Ovary (tissue), 9 donors: ENCODE results near the gene MGAT5. TPM values are rescaled to one million over a fixed set of nuclear protein-coding genes. Genes with fewer than 3 reads are reported as not detected.

ENCODE experiments used
- DNase-seq, 5 donors: peaks; one replicate each; pipeline ENCODE4 v3.0.0-alpha.2; 2019 to 2020
- H3K27ac ChIP-seq, 2 donors: fragments of 200-600 bp; one replicate each; pipeline versions ENCODE4 v1.5.1 to v1.8.0; 2019 to 2022
- H3K27me3 ChIP-seq: fragments of 200-600 bp; one replicate; pipeline ENCODE4 v1.8.0; 2022
- H3K36me3 ChIP-seq: fragments of 200-600 bp; sonication (generic); one replicate; pipeline ENCODE4 v1.5.1; 2019
- H3K4me1 ChIP-seq: one replicate; pipeline ENCODE4 v1.8.1; 2013; ENCODE audit warnings: mild to moderate bottlenecking, moderate library complexity; ENCODE audit not compliant: insufficient read depth
- H3K4me3 ChIP-seq: fragments of 200-600 bp; sonication (generic); one replicate; pipeline ENCODE4 v1.5.1; 2017
- H3K9me3 ChIP-seq, 2 donors: fragments of 200-600 bp in 1 of 2; sonication (generic) in 1 of 2; one replicate each; pipeline versions ENCODE4 v1.5.1 to v1.8.1; 2013 to 2019; ENCODE audit warnings: mild to moderate bottlenecking in 1 of 2, moderate library complexity in 1 of 2
- EP300 ChIP-seq: sonication (generic); formaldehyde crosslinking; IDR thresholded peaks from one replicate; pipeline ENCODE4 v1.6.1; 2017; ENCODE audit warnings: antibody characterized with exemption
- POLR2A ChIP-seq: fragments of 450-650 bp; IDR thresholded peaks from one replicate; pipeline ENCODE4 v1.6.1; 2017; ENCODE audit warnings: antibody characterized with exemption, mild to moderate bottlenecking, moderate library complexity
- WGBS, 3 donors: extraction: QIAGEN DNeasy Blood & Tissue Kit in 1 of 3; methylation state at CpG; one replicate each; pipeline versions ENCODE4 v1.1.5 to v1.1.7; 2013 to 2017; 5-methylcytosine and 5-hydroxymethylcytosine counted together
- intact Hi-C, 4 donors: fragments of 100-400 bp; cut with DNase I; formaldehyde crosslinking; loops; one replicate each; pipeline versions ENCODE4 v1.11.0 to v1.15.1; 2022 to 2023
- polyA plus RNA-seq, 2 donors: library from polyadenylated mRNA; stranded (reverse); fragments of 200-250 nt in 1 of 2; fragments of 350-450 nt in 1 of 2; fragmentation: Illumina TruSeq in 1 of 2; extraction: RNeasy Lipid Tissue Mini Kit (QIAGEN cat#74804) in 1 of 2; gene quantifications; one replicate each; pipeline ENCODE4 v1.2.3, GENCODE V29; 2013 to 2014
- total RNA-seq, 7 donors: library from RNA; depleted of rRNA in 2 of 7; stranded (reverse); fragments of >200 nt in 2 of 7; fragmentation: NEBNext Ultra II Directional in 3 of 7; extraction: Animal tissue kit (Norgen Biotek cat#: 25700) in 3 of 7; gene quantifications; one replicate each; pipeline versions ENCODE4 v1.1.0 to v1.2.4, GENCODE V29; 2016 to 2023
- TF ChIP-seq, protein P1 (sequence below), 3 donors: fragments of 450-650 bp in 2 of 3; fragments of 200-600 bp in 1 of 3; IDR thresholded peaks; one replicate each; pipeline versions ENCODE4 v1.5.1 to v1.8.0; 2016 to 2022; ENCODE audit warnings: antibody characterized with exemption in 3 of 3, mild to moderate bottlenecking in 1 of 3
- donor health status: DM: no; HTN: no; CAD: no; lungs with moderate emphysema.
- donor health status: DM: no; HTN: no; CAD: no.
- donor health status: Bipolar disorder and iron deficiency.
- donor health status: DM: yes; HTN: yes; CAD: no.
- donor health status: DM: no; HTN: no; CAD: no.
- donor health status: DM: yes; HTN: yes; CAD: no.

The MGAT5 gene
- total and polyA plus RNA-seq, 9 donors: 11.3 to 61.2 (median 32.4) TPM

DNA sequence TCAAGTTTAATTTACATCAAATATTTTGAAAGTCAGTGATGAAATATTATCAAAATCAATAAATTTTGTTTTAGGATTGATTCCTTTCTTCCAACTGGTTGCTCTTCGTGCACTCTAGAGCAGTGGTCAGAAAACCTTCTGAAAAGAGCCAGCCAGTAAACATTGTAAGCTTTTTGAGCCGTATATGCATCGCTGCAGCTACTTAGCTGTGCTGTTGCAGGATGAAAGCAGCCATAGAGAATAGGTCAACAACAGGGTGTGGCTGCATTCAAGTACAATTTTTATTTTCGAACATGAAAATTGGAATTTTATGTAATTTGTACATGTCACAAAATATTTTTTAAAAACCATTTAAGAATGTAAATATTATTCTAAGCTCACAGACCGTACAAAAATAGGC is 94.9 kb downstream of the MGAT5 start:
- 9 to 23% (median 10%) methylated on average over 5 of the region's 5 CpGs for WGBS, 3 donors
- Histone ChIP-seq H3K4me3 (no peak overlapping the region), H3K27ac (peak overlapping the region in 1 of 2 donors; percentile 68), H3K27me3 (no peaks in the 10 kb centered on the region), H3K36me3 (no peaks in the 10 kb centered on the region), H3K9me3 (no peaks in the 10 kb centered on the region), H3K4me1 (peaks cover 7% of the 10 kb centered on the region)
- TF ChIP-seq, protein P1, sequence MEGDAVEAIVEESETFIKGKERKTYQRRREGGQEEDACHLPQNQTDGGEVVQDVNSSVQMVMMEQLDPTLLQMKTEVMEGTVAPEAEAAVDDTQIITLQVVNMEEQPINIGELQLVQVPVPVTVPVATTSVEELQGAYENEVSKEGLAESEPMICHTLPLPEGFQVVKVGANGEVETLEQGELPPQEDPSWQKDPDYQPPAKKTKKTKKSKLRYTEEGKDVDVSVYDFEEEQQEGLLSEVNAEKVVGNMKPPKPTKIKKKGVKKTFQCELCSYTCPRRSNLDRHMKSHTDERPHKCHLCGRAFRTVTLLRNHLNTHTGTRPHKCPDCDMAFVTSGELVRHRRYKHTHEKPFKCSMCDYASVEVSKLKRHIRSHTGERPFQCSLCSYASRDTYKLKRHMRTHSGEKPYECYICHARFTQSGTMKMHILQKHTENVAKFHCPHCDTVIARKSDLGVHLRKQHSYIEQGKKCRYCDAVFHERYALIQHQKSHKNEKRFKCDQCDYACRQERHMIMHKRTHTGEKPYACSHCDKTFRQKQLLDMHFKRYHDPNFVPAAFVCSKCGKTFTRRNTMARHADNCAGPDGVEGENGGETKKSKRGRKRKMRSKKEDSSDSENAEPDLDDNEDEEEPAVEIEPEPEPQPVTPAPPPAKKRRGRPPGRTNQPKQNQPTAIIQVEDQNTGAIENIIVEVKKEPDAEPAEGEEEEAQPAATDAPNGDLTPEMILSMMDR (IDR thresholded peaks at IDR 0.05): no peak
- TF ChIP-seq POLR2A: no peak
- no peak for TF ChIP-seq EP300
- intact Hi-C loops: no loop called here
- DNase-seq: no peak

DNA sequence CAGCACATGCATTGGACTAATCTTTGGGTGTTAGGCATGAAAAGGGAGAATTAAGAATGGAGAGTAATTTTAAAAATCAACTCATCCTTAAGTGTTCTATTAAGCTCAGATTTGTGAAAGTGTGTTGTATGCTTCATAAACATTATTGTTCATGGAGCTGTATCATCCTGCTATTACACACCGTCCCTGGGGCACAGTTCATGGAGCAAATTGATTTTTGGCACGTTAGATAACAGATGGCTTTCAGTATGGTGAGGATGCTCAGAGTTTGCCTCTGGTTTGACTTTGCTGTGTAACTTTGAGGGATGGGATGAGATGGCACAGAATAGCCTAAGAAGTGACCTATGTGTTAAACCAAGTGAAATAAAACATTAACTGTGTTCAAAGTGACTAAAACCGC is 97.1 kb downstream of the MGAT5 start:
- no peak overlapping the region for H3K27ac ChIP-seq
- intact Hi-C loops: no loop called here
- TF ChIP-seq, protein P1 (IDR thresholded peaks at IDR 0.05): no peak
- TF ChIP-seq POLR2A (no peak), EP300 (no peak)
- no peaks in the 10 kb centered on the region for H3K9me3 ChIP-seq
- no peak overlapping the region for H3K4me3 ChIP-seq
- no peaks in the 10 kb centered on the region for H3K27me3 ChIP-seq
- peaks cover 7% of the 10 kb centered on the region for H3K4me1 ChIP-seq
- 58 to 62% (median 60%) methylated on average over 3 of the region's 3 CpGs for WGBS, 3 donors
- DNase-seq: no peak
- H3K36me3 ChIP-seq: no peaks in the 10 kb centered on the region

DNA sequence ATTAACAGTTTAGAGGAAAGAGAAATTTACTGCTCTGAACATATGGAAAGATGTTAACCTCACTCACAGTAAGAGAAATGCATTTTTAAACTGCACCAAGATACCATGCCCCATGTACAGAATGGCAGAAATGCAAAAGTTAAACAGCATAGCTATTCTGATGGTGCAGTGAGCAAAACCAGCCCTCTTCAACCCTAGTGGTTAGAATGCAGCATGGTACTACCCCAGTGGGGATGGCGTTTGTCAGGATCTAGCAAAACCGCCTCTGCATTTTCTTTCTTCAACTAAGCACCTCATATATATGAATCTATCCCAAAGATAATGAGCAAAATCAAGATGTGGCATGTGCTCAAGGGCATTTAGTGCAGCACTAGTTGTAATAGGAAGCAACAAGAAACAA is 98.0 kb downstream of the MGAT5 start:
- peaks cover 7% of the 10 kb centered on the region for H3K4me1 ChIP-seq
- WGBS, 3 donors: 94 to 100% (median 99%) methylated on average over 2 of the region's 2 CpGs
- no peaks in the 10 kb centered on the region for H3K9me3 ChIP-seq
- H3K36me3 ChIP-seq: no peaks in the 10 kb centered on the region
- intact Hi-C loops: no loop called here
- no peak overlapping the region for H3K4me3 ChIP-seq
- H3K27ac ChIP-seq: no peak overlapping the region
- TF ChIP-seq POLR2A (no peak), EP300 (no peak)
- TF ChIP-seq, protein P1 (IDR thresholded peaks at IDR 0.05): no peak
- no peaks in the 10 kb centered on the region for H3K27me3 ChIP-seq
- no peak for DNase-seq

DNA sequence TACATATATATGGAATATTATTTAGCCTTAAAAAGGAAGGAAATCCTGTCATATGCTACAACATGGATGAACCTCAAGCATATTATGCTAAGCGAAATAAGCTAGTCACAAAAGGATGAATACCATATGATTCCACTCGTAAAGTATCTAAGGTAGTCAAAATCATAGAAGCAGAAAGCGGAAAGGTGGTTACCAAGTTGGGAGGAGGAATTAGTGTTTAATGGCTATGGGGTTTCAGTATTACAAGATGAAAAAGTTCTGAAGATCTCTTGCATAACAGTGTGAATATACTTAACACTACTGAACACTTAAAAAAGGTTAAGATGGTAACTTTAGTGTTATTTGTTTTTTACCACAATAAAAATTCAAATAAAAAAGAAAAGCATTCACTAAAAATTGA is 99.0 kb downstream of the MGAT5 start:
- H3K9me3 ChIP-seq: no peaks in the 10 kb centered on the region
- H3K4me3 ChIP-seq: no peak overlapping the region
- peaks cover 4% of the 10 kb centered on the region for H3K4me1 ChIP-seq
- no peaks in the 10 kb centered on the region for H3K27me3 ChIP-seq
- no peaks in the 10 kb centered on the region for H3K36me3 ChIP-seq
- TF ChIP-seq POLR2A (no peak), EP300 (no peak)
- TF ChIP-seq, protein P1 (IDR thresholded peaks at IDR 0.05): no peak
- H3K27ac ChIP-seq: no peak overlapping the region
- whole genome bisulfite sequencing, 3 donors: 96 to 98% (median 97%) methylated on average over 3 of the region's 3 CpGs
- no peak for DNase-seq
- intact Hi-C loops: no loop called here
